ENCODE results near the gene ADRA2C.

- TF ChIP-seq POLR2A (IDR thresholded peaks at IDR 0.05) (no peak), CTCF (IDR thresholded peaks at IDR 0.05) (no peak)
These were observed 17.9 kb upstream of the ADRA2C start for GRCh38 chr4:3748136-3748898.
